Spleen (tissue), 11 donors: ENCODE measurements around the gene MYH7. TPM values are rescaled to one million over a fixed set of nuclear protein-coding genes. Genes with fewer than 3 reads are reported as not detected.

Source experiments
- DNase-seq: peaks from one replicate; pipeline ENCODE4 v3.0.0-alpha.2; 2020
- H3K27ac ChIP-seq, 8 donors: fragments of 200-600 bp; sonication (generic) in 7 of 8; 1 replicate in 4 of 8; 2 replicates in 4 of 8; pipeline versions ENCODE4 v1.5.0 to v1.8.0; 2016 to 2021; ENCODE audit warnings: inconsistent platforms in 4 of 8, mild to moderate bottlenecking in 4 of 8, moderate library complexity in 1 of 8
- H3K27me3 ChIP-seq, 7 donors: fragments of 200-600 bp; sonication (generic) in 6 of 7; replicated peaks in 1 of 7; 1 replicate in 4 of 7; 2 replicates in 3 of 7; pipeline versions ENCODE4 v1.5.0 to v1.8.0; 2016 to 2021; ENCODE audit warnings: inconsistent platforms in 3 of 7, mild to moderate bottlenecking in 1 of 7
- H3K36me3 ChIP-seq, 6 donors: fragments of 200-600 bp; sonication (generic) in 5 of 6; 1 replicate in 4 of 6; 2 replicates in 2 of 6; pipeline versions ENCODE4 v1.5.0 to v1.8.0; 2016 to 2021; ENCODE audit warnings: inconsistent platforms in 2 of 6
- H3K4me1 ChIP-seq, 6 donors: fragments of 200-600 bp; sonication (generic) in 5 of 6; 1 replicate in 3 of 6; 2 replicates in 3 of 6; pipeline versions ENCODE4 v1.5.0 to v1.8.0; 2016 to 2021; ENCODE audit warnings: inconsistent platforms in 3 of 6
- H3K4me3 ChIP-seq, 8 donors: fragments of 200-600 bp; sonication (generic) in 7 of 8; 1 replicate in 4 of 8; 2 replicates in 4 of 8; pipeline versions ENCODE4 v1.5.0 to v1.8.0; 2016 to 2021; ENCODE audit warnings: inconsistent platforms in 4 of 8, mild to moderate bottlenecking in 4 of 8, moderate library complexity in 2 of 8
- H3K9me3 ChIP-seq, 8 donors: fragments of 200-600 bp; sonication (generic) in 7 of 8; 1 replicate in 4 of 8; 2 replicates in 4 of 8; pipeline versions ENCODE4 v1.5.0 to v1.8.0; 2016 to 2021; ENCODE audit warnings: inconsistent platforms in 4 of 8
- CTCF ChIP-seq, 11 experiments: fragments of 200-600 bp in 7 of 11; fragments of 450-650 bp in 4 of 11; sonication (generic) in 4 of 11; IDR thresholded peaks in 8 of 11; conservative IDR thresholded peaks in 3 of 11; 1 replicate in 7 of 11; 2 replicates in 4 of 11; pipeline versions ENCODE4 v1.4.0 to v1.8.0; 2016 to 2021; ENCODE audit warnings: antibody characterized with exemption in 11 of 11, inconsistent platforms in 4 of 11, mild to moderate bottlenecking in 1 of 11
- POLR2A ChIP-seq, 3 donors: fragments of 450-650 bp; IDR thresholded peaks; one replicate each; pipeline ENCODE4 v1.5.1; 2017; ENCODE audit warnings: antibody characterized with exemption in 3 of 3, mild to moderate bottlenecking in 1 of 3
- POLR2AphosphoS5 ChIP-seq, 3 donors: sonication (generic); formaldehyde crosslinking; IDR thresholded peaks; one replicate each; pipeline ENCODE4 v1.5.1; 2017; ENCODE audit warnings: antibody characterized with exemption in 3 of 3
- WGBS, 5 donors: extraction: QIAGEN DNeasy Blood & Tissue Kit in 3 of 5; methylation state at CpG; one replicate each; pipeline versions ENCODE4 v1.1.5 to v1.1.7; 2013 to 2018; 5-methylcytosine and 5-hydroxymethylcytosine counted together
- intact Hi-C: fragments of 100-400 bp; cut with DNase I; formaldehyde crosslinking; loops from one replicate; pipeline ENCODE4 v1.15.0; 2023; ENCODE audit warnings: low total_unique reads
- polyA plus RNA-seq, 3 donors: library from polyadenylated mRNA; stranded (reverse); fragments of 200-250 nt; gene quantifications; one replicate each; pipeline ENCODE4 v1.2.1, GENCODE V29; 2013
- total RNA-seq, 7 donors: library from RNA; depleted of rRNA in 3 of 7; stranded (reverse); fragments of >200 nt in 3 of 7; fragmentation: NEBNext Ultra II Directional in 4 of 7; extraction: Animal tissue kit (Norgen Biotek cat#: 25700) in 4 of 7; gene quantifications; one replicate each; pipeline versions ENCODE4 v1.1.0 to v1.2.1, GENCODE V29; 2016 to 2021
- donor health status: healthy with polysubstance abuse.
- donor health status: DM: no; HTN: no; CAD: no; lungs with moderate emphysema.
- donor health status: DM: no; HTN: no; CAD: no.
- donor health status: Bipolar disorder and iron deficiency.
- donor health status: healthy.
- donor health status: DM: no; HTN: no; CAD: no.
- donor health status: DM: yes; HTN: yes; CAD: no.

Gene MYH7
- total and polyA plus RNA-seq, 10 donors = 0.06 to 0.65 (median 0.11) TPM; not detected in 6

DNA sequence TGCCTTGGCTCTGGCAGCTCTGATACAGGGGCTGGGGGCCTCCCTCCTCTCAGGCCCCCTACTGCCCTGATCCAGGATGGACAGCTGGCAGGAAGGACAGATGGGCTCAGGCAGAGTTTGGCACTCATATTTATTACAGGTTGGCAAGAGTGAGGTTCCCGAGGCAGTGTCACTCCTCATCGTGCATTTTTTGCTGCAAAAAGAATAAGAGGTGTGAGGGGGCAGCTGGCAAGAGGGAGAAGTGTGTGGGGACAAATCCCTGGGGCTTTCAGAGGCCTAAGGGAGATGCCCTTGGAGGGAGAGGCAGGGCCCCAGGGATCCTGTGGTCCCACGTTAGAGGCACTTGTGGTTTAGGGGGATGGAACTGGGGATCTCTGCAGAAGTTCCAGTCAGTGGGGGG, 53.6 kb downstream of the MYH7 start:
- H3K27me3 ChIP-seq = peaks cover 0 to 43% (median 3%) of the 10 kb centered on the region in 7 donors
- no peak overlapping the region for H3K27ac ChIP-seq
- no peak for DNase-seq
- intact Hi-C loops = loop anchor here (5.0 kb wide), 1 partner anchor 115 kb away; no protein-coding TSS in a partner anchor
- H3K36me3 ChIP-seq = no peaks in the 10 kb centered on the region
- no peak overlapping the region for H3K4me3 ChIP-seq
- H3K4me1 ChIP-seq = no peaks in the 10 kb centered on the region
- TF ChIP-seq POLR2AphosphoS5 (IDR thresholded peaks at IDR 0.05) (no peak), CTCF (IDR thresholded peaks at IDR 0.05 in 8 of 11, conservative IDR thresholded peaks at IDR 0.05 in 3 of 11) (no peak), POLR2A (IDR thresholded peaks at IDR 0.05) (no peak)
- no peaks in the 10 kb centered on the region for H3K9me3 ChIP-seq
- WGBS, 5 donors = 33 to 43% (median 36%) methylated on average over 3 of the region's 3 CpGs

DNA sequence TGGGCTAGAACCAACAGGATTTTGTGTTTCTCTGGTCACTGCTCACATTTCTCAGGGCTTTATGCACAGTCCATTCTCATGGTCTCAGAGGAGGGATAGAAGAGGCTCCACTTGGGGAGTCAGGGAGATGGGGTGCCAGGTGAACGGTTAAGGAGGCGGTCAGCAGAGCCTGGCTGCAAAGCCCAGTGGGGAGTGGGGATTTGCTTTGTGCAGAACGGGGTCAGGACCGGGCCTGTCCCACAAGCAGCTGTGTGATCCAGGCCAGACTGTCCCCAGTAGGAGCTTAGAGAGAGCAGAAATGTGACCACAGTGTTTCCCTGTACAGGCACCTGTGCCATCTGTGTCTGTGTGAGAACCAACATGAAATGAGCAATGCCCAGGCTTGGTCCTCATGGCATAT, 54.5 kb downstream of the MYH7 start:
- Histone ChIP-seq H3K4me1 (peaks cover 0 to 1% (median 0%) of the 10 kb centered on the region in 6 donors), H3K9me3 (no peaks in the 10 kb centered on the region), H3K27ac (no peak overlapping the region), H3K27me3 (peaks cover 0 to 43% (median 3%) of the 10 kb centered on the region in 7 donors), H3K4me3 (no peak overlapping the region), H3K36me3 (no peaks in the 10 kb centered on the region)
- WGBS, 5 donors = 83 to 93% (median 90%) methylated on average over 4 of the region's 4 CpGs
- no peak for DNase-seq
- no peak for TF ChIP-seq CTCF (IDR thresholded peaks at IDR 0.05 in 8 of 11, conservative IDR thresholded peaks at IDR 0.05 in 3 of 11)
- TF ChIP-seq POLR2A (IDR thresholded peaks at IDR 0.05) = no peak
- no peak for TF ChIP-seq POLR2AphosphoS5 (IDR thresholded peaks at IDR 0.05)
- intact Hi-C loops = loop anchor here (5.0 kb wide), 1 partner anchor 114 kb away; no protein-coding TSS in a partner anchor

DNA sequence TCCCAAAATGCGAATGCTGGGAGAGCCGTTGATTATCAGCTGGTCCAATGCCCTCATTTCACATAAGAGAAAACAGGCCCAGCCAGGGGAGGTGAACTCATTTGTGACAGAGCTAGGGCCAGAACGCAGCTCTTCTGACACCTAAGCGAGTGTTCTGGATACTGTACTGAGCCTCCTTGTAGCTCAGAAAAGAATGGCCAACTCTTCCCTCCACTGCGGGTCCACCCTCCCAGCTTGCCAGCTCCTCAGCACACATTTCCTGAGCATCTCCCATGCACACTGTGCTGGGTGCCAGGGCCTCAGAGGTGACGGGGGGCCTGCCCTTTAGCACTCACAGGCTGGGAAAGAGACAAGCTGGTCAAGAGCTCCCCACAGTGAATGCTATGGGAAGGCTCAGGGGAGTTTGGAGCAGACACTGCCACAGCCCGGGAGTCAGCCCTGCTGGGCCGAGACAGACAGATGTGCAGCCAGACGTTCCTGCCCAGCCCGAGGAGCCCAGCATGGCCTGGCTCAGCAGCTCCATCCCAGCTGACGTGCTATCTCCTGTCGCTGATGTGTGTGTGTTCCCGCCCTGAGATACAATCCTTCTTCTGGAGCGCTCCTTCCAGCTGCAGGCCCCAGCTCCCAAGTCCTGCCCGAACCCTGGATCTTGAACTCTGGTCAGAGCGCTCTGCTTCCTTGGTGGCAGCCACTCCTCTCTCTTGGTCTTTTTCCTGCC, 55.1 kb downstream of the MYH7 start:
- intact Hi-C loops = loop anchor here (5.0 kb wide), 1 partner anchor 113 kb away; no protein-coding TSS in a partner anchor
- Histone ChIP-seq H3K4me1 (peaks cover 0 to 6% (median 0%) of the 10 kb centered on the region in 6 donors), H3K27ac (no peak overlapping the region), H3K27me3 (peaks cover 0 to 43% (median 3%) of the 10 kb centered on the region in 7 donors), H3K36me3 (no peaks in the 10 kb centered on the region), H3K4me3 (no peak overlapping the region), H3K9me3 (no peaks in the 10 kb centered on the region)
- no peak for DNase-seq
- 67 to 79% (median 75%) methylated on average over 14 to 16 of the region's 16 CpGs for WGBS, 5 donors
- TF ChIP-seq CTCF (IDR thresholded peaks at IDR 0.05 in 8 of 11, conservative IDR thresholded peaks at IDR 0.05 in 3 of 11) (peak in 3 of 11 experiments; percentile 35 to 58 (median 44)), POLR2AphosphoS5 (IDR thresholded peaks at IDR 0.05) (no peak)
